GM19099 (cell line): Measurements from ENCODE around the gene TNPO2.

Source experiments
- POLR2A ChIP-seq: IDR thresholded peaks from 3 replicates; pipeline ENCODE4 v1.6.1; 2011; ENCODE audit warnings: low read depth; ENCODE audit not compliant: insufficient read length; ENCODE audit errors: extremely low read depth

The TNPO2 gene

DNA sequence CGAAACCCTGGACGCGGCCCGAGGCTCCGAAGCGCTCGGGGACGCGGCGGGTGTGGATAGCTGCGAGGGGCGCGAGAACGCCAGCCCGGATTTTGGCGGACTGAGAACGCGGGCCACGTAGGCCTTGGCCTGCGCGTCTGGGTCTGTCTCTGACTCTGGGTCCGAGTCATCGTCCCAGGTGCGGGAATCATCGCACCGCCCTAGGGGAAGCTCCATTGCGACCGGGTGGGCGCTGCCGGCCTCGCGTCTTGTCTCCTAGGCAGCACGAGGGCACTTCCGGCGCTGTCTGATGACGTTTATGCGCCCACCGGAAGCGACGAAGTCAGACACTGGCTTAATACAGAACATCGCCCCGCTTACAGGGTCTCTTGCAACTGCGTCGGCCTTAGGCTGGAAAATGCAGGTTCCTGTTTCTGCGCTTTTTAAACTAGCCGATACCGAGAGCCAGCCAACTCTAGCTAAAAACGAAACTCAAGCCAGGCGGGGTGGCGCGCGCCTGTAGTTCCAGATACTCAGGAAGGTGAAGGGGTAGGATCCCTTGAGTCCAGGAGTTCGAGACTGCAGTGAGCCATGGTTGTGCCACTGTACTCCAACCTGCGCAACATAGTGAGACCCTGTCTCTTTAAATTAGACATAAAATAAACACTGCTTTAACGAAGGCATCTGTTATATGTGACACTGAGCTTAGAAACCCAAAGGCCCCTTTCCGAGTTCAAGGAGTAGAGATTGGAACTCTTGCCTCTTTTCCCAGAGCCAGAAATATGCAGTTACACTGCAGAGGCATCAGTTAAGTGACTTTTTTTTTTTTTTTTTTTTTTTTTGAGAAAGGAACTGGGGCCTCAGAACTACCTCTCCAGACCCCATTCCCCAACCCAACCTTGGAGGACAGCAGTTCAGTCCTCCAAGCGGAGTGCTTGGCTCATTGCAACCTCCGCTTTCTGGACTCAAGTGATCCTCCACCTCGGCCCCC, 27.1 kb downstream of the TNPO2 start, which contains the start of gene FBXW9:
Gene FBXW9 (minus strand): TSS at position 266 of the 970 bp plus-strand sequence. CDS start 50 bp downstream, at position 216.
- TF ChIP-seq POLR2A = peak; percentile 85

DNA sequence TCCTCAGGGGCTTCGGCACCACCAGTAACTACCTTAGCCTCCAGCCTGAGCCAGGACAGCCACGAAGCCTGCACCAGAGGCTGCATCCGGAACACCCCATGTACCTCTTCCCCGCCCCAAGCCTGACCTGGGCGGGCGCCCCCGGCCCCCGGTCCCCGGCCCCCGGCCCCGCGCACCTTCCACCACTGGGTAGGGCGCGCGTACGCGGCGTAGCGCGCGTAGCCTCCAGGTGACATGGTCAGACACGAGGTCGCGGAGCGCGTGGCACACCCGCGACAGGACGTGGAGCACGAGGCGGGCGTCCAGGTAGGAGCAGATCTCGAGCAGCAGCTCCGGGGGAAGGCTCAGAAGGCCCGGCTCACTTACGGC, 27.8 kb downstream of the TNPO2 start:
- no peak for TF ChIP-seq POLR2A

DNA sequence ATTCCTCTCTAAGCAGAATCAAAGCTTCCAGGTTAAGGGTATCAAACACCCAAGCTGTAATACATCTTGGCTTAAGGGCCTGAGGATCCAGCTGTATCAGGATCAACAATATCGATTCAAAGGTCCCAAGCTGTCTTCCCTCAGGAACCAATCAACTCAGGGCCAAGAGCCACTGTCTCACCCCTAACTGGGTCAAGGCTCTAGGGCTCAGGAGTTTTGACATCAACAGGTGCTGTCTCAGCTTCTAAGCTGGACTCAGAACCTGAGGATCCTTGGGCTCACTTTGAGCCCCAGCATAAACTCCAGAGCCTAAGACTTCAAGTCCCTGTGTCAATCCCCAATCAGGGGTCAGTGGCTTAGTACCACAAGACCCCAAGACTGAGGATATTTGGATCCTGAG, 28.2 kb downstream of the TNPO2 start:
- TF ChIP-seq POLR2A = no peak

DNA sequence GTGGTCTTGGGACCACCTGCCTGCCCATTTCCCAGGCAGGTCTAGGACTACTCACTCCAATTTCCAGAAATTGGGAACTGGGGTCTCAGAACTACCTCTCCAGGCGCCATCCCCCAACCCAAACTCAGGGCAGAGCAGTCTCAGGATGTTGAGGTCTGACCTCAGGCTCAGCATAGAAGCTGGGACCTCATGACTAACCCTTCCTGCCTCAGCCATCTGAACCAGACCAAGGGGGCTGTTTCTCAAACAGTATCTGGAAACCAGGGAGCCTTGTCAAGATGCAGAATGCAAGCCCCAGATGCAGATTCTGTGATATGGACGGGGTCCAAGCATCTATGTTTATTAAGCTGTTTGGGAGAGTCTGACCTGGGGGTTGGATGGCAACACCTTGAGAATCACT, 28.6 kb downstream of the TNPO2 start:
- no peak for TF ChIP-seq POLR2A

DNA sequence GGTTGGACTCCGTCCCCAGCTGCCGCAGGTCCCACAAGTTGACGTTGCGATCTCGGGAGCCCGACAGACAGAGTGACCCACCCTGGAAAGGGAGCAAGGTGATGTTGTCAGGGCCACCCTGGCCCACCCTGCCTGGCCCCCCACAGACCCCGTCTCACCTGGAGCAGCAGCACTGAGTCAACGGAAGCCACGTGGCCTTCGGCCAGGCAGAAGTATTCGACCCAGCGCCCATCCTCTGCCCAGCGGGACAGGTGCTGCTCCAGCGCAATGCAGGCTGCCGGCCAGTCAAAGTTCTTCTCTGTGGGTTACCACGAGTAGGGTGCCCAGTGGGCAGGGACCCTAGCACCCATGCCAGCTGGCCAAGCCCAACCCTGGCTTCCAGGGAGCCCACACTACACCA, 29.1 kb downstream of the TNPO2 start:
- no peak for TF ChIP-seq POLR2A

DNA sequence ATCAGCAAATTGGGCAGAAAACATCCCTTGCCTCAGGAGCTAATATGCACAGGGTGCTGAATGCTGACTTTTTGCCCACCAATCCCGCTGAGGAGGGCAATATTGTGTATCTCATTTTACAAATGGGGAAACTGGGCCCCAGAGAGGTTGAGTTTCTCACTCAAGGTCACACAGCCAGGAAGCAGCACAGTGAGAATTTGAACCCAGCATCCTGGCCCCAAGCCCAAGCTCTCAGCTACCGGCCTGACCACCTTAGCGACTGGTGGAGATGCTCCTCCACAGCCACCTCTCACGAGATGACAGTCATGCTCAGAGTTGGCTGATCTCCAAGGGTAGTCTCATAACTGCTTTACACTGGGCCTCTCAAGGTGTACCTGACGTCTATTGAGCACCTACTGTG, 30.8 kb downstream of the TNPO2 start:
- TF ChIP-seq POLR2A = no peak

DNA sequence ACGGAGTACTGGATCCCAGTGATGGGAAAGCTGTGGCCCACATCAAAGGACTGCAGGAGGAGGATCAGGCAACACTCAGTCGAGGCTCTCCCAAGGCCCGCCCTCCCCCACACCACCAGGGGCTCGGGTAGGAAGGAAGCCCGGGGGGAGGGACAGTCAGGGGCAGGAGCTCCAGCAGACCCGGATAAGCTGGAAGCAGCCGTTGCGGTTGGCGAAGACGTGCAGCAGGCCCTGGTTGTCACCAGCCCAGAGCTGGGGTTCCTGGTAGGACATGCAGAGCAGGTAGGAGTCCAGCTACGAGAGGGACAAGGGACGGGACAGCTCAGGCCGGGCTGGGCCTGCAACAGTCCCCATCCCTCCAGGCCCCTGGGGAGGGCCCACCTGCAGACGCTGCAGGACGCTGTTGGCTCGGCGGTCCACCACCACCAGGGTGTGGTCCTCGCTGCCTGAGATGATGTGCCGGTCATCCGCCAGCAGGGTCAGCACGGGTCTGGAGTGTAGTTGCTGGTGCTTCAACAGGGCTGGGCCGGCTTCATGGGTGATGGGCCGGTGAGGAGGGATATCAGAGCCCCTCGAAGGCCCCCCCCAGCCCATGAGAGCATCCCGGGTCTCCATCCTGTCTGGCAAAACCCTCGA, 34.0 kb downstream of the TNPO2 start:
- no peak for TF ChIP-seq POLR2A

DNA sequence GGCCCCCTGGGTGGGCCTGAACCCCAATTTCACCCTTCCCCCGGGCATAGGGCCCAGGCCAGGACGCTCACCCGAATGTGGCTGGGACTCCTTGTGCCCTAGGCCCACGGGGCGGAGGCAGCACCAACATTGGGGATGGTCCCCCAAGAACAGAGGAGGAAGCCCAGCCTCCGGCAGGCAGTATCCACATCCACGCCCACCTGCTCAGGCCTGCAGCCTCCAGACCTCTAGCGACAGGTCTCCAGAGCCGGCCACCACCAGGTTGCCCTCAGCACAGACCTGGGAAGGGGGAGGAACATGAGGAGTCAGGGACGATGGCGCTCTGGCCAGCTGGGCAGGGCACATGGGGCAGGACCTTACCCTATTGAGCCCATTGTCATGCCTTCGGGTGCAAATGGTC, 34.7 kb downstream of the TNPO2 start:
- no peak for TF ChIP-seq POLR2A

DNA sequence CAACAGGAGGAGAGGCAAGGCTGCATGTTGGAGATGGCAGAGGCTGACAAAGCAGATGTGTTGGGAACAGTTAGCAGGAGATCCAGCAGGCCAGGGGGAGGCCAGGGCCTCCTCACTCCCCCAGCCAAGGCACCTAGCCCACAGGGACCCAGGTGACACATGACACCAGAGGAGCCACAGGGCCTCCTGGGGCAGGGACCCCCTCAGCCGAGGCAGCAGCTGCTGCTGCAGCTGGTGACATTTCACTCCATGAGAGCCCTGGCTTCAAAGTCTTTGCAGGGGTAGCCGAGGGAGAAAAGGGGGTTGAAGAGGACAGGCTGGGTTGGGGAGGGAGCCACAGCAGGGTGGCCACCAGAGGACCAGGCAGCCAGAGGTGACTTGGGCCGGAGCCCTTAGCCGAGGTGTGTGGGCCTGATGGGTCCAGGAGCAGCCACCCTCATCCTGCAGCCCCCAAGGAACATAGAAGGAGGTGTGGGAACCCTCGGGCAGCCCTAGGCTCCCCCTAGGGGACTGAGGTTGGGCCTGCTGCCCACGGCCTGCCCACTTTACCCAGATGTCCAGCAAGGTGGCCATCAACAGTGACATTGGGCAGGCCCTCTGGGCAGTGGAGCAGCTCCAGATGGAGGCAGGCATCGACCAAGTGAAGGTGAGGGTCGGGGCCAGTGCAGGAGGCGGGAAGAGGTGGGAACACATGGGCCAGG, 36.1 kb downstream of the TNPO2 start, which contains the start of gene GNG14:
Gene GNG14 (plus strand): TSS at position 503 of the 701 bp plus-strand sequence. CDS start 51 bp downstream, at position 554.
- no peak for TF ChIP-seq POLR2A

DNA sequence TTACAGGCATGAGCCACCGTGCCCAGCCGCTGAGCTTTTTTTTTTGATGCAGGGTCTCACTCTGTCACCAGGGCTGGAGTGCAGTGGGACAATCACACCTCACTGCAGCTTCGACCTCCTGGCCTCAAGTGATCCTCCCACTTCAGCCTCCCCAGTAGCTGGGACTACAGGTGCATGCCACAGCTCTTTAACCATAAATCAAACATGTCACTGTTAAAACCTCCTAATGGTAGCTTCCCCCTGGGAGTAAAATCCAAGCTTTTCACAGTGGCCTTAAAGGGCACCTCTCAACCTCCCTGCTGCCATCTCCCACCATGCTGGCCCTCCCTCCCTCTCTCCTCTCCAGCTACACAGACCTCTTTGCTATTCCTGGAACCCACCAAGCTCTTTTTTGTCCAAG, 37.9 kb downstream of the TNPO2 start:
- no peak for TF ChIP-seq POLR2A

DNA sequence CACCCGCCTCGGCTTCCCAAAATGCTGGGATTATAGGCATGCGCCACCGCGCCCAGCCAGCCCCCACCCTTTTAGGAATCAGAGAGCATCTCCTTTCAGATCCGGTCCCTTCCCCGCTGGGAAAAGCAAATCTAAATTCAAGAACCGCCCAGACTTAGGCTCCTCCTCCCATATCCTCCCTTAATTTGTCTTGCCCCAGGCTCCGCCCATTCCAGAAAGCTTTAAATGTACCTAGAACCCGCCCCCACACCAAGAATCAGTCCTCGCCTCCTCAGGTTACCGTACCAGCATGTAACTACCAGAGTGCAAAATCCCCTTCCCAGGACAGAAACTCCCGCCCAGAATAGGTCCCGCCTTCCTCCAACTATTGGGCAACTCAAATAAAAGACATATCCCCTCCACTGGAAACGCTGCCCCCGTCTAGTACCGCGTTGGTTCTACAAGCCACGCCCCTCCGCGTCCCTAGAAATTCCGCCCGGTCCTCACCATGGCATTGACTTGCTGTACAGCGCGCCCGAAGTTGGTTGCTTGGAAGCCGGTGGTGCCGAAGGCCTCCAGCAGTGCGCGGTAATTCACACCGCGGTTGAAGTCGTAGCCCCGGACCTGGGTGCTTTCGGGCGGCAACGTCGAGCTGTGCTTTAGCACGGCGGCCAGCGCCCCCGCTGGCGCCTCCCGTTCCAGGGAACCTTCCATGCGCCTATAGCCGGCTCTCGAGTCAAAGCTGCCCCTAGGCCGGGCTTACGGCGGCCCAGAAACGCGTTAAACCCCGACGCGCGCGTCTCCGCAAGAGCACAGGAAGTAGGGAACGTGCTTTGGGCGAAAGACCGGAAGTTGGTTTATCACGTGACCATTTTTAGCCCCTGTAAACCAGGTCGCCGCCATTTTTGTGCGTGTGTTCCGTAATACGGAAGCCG, 42.4 kb downstream of the TNPO2 start, which contains the start of gene DHPS:
Gene DHPS (minus strand): TSS at position 807 of the 914 bp plus-strand sequence. CDS start 114 bp downstream, at position 693.
- peak; percentile 79 for TF ChIP-seq POLR2A

DNA sequence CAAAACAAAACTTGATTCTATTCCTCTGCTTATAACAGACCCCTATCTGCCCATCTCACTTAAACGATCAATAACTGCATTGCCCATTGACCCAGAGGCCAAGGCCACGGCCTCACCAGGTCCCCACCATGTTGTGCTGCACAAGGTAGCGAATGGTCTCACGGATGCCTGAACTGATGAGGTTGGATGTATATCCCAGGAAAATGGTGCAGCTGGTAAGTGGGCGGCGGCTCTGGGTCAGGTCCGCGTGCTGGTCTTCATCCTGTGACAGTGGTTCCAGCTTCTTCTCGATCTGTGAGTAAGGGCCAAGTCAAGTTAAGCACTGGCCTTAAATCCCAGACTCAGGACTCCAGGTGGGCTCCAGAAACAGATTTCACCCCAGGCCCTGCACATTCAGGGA, 43.7 kb downstream of the TNPO2 start:
- no peak for TF ChIP-seq POLR2A

DNA sequence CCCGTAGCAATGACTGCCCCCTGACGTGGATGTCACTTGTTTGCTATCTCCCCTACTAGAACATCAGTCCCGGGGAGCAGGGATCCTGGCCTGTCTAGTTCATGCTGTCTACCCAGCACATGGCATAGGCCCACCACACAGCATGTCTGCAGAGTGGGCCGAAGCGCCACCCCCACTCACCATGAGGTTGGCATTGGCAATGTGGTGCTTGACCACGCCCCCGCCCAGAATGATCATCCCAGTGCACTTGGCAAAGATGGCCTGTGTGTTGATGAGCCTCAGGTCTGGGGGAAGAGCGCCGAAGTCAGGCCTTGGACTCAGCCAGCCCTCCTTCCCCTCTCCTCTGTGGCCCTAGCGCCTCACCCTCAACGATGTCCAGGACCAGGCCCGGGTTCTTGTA, 46.8 kb downstream of the TNPO2 start:
- no peak for TF ChIP-seq POLR2A

DNA sequence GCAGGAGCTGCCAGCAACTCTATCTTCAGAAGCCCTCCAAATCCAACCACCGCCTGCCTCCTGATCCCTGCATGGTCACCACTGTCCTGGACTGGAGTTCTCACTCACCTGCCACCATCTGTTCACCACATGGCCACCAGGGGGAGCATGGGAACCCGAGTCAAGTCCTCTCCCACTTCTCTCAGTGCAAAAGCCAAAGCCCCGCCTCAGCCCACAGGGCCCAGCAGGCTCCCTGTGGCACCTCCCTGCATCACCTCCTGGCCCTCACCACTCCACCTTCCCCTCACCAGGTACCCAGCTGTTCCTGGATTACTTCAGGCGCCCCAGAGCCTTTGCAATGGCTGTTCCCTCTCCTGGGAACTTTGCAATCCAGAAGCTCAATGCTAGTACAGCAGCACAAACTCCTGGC, 47.3 kb downstream of the TNPO2 start:
- no peak for TF ChIP-seq POLR2A
